DND-41 (cell line): ENCODE results near the gene XAF1.

Experiments used
- CTCF ChIP-seq: IDR thresholded peaks from 2 replicates; pipeline ENCODE4 v1.5.1; 2012; ENCODE audit warnings: borderline replicate concordance, low read length, moderate library complexity, mild to moderate bottlenecking; ENCODE audit not compliant: poor library complexity, severe bottlenecking; ENCODE audit errors: extremely low read depth
- EZH2 ChIP-seq: IDR thresholded peaks from 3 replicates; pipeline ENCODE4 v1.6.1; 2012; ENCODE audit warnings: borderline replicate concordance, low read depth, mild to moderate bottlenecking, moderate library complexity, low read length, inconsistent platforms; ENCODE audit not compliant: severe bottlenecking

DNA sequence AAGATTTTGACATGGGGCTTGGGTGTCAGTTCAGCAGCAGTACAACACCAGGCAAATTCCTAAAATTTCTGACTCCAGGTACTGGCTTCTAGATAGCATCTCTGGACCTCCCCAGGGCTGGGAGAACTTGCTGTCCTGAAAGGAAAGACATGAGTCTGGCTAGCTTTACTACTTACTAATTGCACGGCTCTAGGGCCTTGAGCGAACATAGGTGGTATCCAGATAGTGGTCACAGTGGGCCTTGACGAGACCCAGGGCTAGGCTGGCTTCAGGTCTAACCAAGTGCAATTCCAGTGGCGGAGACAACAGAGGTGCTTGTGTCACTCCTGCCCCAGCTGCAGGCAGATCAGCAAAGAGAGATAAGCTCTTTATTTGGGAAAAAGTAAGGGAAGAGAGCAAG, 26.3 kb upstream of the XAF1 start:
- TF ChIP-seq CTCF (no peak), EZH2 (no peak)
